Subcutaneous abdominal adipose tissue (tissue), 5 donors: ENCODE measurements around the gene GTPBP2.
"Not testable (repeated sequence)": the region's sequence is repeated elsewhere in the genome, so short reads cannot be mapped to it uniquely, and the experiment has no call there.

Experiments
- H3K27ac ChIP-seq: one replicate; pipeline ENCODE4 v1.7.0; 2013; ENCODE audit warnings: low read depth, mild to moderate bottlenecking, inconsistent platforms, low read length, moderate library complexity
- H3K27me3 ChIP-seq, 5 donors: one replicate each; pipeline ENCODE4 v1.7.0; 2013; ENCODE audit warnings: low read length in 5 of 5, inconsistent platforms in 1 of 5; ENCODE audit not compliant: control insufficient read depth in 5 of 5, insufficient read depth in 4 of 5
- H3K36me3 ChIP-seq, 5 donors: one replicate each; pipeline ENCODE4 v1.7.0; 2013; ENCODE audit warnings: low read length in 5 of 5; ENCODE audit not compliant: control insufficient read depth in 5 of 5, insufficient read depth in 5 of 5
- H3K4me1 ChIP-seq, 5 donors: one replicate each; pipeline ENCODE4 v1.7.0; 2013; ENCODE audit warnings: low read length in 5 of 5, mild to moderate bottlenecking in 3 of 5, moderate library complexity in 1 of 5; ENCODE audit not compliant: control insufficient read depth in 5 of 5, insufficient read depth in 5 of 5
- H3K4me3 ChIP-seq, 5 donors: one replicate each; pipeline ENCODE4 v1.7.0; 2013; ENCODE audit warnings: low read length in 5 of 5, low read depth in 1 of 5
- H3K9ac ChIP-seq, 5 donors: one replicate each; pipeline ENCODE4 v1.7.0; 2013; ENCODE audit warnings: low read length in 5 of 5, mild to moderate bottlenecking in 4 of 5, moderate library complexity in 3 of 5
- H3K9me3 ChIP-seq, 5 donors: one replicate each; pipeline ENCODE4 v1.7.0; 2013; ENCODE audit warnings: low read length in 5 of 5; ENCODE audit not compliant: control insufficient read depth in 5 of 5
- donor health status: healthy.
- donor health status: healthy.
- donor health status: healthy.
- donor health status: healthy.
- donor health status: healthy.

GTPBP2 gene

DNA sequence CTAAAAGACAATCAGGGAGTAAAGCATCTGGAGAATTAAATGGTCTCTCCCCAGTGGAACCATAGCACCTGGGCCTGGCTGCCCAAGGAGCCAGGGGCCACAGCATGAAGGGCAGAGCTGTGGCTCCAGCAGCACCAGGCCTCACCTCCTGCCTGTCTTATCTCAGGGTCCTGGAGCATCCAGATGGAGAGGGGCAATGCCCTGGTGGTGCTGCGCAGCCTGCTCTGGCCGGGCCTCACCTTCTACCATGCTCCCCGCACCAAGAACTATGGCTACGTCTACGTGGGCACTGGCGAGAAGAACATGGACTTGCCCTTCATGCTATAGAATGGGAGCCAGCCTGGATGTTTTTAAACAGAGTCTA is 41.5 kb upstream of the GTPBP2 start:
- H3K9me3 ChIP-seq: no peaks in the 10 kb centered on the region
- peaks cover 0 to 5% (median 0%) of the 10 kb centered on the region in 5 donors for H3K27me3 ChIP-seq
- H3K36me3 ChIP-seq: peaks cover 0 to 48% (median 37%) of the 10 kb centered on the region in 5 donors
- H3K9ac ChIP-seq: no peak overlapping the region
- H3K4me1 ChIP-seq: peaks cover 13 to 68% (median 65%) of the 10 kb centered on the region in 5 donors
- H3K4me3 ChIP-seq: no peak overlapping the region
- H3K27ac ChIP-seq: peak overlapping the region; percentile 57

DNA sequence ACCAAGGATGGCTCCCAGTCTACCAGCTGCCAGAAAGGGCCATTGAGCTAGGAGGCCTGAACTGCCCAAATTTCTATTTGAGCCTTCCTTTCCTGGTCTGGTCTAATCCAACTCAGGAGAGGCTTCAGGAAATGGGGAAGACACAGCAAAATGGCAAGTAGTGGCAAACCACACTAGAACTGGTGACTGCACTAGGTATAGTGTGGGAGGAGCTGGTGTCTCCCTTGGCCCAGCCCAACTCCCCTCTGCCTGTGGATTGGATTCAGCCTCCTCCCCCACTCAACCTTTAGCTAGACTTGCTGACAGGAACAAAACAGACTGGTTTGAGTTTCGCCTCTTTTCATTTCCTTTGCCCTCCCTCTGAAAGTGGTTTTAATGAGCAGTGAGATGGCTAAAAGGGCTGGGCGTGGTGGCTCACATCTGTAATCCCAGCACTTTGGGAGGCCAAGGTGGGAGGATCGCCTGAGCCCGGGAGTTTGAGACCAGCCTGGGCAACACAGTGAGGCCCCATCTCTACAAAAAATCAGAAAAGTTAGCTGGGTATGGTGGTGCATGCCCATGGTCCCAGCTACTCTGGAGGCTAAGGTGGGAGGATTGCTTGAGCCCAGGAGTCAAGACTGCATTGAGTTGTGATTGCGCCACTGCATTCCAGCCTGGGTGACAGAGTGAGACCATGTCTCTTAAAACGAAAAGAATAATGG is 41.0 kb upstream of the GTPBP2 start:
- peaks cover 13 to 68% (median 65%) of the 10 kb centered on the region in 5 donors for H3K4me1 ChIP-seq
- H3K9ac ChIP-seq: peak overlapping the region in 1 of 5 donors; percentile 2
- peak overlapping the region; percentile 57 for H3K27ac ChIP-seq
- no peaks in the 10 kb centered on the region for H3K9me3 ChIP-seq
- peaks cover 0 to 9% (median 5%) of the 10 kb centered on the region in 5 donors for H3K27me3 ChIP-seq
- H3K36me3 ChIP-seq: peaks cover 0 to 43% (median 32%) of the 10 kb centered on the region in 5 donors
- no peak overlapping the region for H3K4me3 ChIP-seq

DNA sequence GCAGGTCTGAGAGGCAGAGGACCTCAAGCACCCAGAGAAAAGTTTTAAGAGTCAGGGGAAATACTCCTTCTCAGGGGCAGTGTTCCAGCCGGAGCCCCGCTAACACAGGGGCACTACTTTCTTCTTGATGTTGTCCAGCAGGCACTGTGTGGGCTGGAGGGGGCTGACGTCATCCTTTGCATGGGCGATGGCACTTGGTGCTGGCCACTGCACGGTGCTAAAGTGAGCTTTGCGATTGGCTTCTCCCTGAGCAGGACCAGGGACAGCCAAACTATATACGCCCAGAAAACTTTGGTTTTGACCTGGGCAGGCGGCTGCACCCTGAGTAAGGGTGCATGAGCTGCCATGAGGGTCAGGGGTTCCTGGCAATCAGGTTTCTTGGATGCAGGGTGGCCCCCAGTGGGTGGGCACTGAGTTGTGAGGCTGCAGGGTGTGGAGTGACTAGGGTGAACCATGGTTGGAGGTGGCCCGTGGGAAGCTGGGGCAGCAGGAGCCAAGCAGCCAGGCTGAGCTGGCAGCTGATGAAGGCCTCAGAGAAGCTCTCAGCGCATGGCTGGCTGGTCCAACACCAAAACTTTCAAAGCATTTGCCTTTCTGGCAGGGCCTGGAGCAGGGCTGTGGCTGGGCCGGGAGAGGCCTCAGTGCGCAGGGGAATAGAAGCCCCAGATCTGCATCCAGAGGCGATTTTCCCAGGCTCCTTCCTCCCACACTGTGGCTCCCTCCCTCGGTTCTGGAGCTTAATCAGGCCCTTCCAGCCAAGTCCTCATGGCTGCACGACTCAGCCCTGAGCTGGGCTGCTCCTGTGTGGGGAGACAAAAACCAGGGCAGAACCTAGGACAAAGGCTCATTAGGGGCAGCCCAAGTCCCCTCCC is 40.2 kb upstream of the GTPBP2 start:
- peaks cover 0 to 13% (median 9%) of the 10 kb centered on the region in 5 donors for H3K27me3 ChIP-seq
- H3K9me3 ChIP-seq: no peaks in the 10 kb centered on the region
- peak overlapping the region; percentile 57 for H3K27ac ChIP-seq
- H3K4me1 ChIP-seq: peaks cover 13 to 68% (median 65%) of the 10 kb centered on the region in 5 donors
- H3K36me3 ChIP-seq: peaks cover 0 to 35% (median 24%) of the 10 kb centered on the region in 5 donors
- peak overlapping the region in 2 of 5 donors; percentile 2 to 26 for H3K9ac ChIP-seq
- H3K4me3 ChIP-seq: no peak overlapping the region

DNA sequence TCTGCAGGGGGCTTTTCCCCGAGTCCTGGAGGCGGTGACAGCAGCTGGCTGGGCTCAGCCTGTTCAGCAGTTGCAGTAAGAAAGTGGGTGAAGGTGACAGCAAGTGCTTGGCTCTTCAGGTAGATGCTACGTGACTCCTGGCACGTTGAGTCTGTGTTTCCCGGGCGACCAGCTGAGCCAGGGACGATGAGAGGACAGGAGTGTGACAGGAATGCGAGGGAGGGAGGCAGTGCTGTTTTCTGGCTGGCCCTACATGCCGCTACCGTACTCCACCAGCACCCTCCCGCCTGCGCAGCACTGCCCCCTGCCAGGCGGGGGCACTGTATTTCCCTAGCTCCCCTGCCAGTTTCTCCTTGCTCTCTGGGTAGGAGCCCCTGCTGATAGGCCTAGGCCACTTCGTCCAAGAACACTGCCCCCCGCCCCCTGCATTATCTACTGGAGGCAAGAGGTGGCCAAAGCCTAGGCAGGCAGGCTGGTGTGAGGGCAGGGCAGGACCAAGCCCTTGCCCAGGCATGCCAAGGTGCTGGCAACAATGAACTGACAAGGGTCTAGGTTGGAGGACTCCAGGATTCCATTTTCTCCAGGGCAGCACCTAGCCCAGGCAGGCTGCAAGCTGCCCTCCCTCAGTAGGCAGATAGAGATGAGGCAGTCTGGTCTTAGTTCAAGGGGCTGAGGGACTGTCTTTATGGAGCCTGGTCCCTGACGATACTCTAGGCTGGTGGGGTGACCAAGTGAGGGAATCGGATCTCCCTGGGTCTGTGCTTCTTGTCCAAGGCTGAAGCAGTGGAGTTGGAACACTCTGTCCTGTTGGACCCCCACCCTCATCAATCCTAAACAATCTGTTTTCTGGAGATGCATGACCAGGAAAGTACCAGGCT is 39.3 kb upstream of the GTPBP2 start:
- Histone ChIP-seq H3K9ac (peak overlapping the region in 1 of 5 donors; percentile 30), H3K4me3 (no peak overlapping the region), H3K27ac (peak overlapping the region; percentile 57), H3K4me1 (peaks cover 13 to 64% (median 61%) of the 10 kb centered on the region in 5 donors), H3K27me3 (peaks cover 0 to 13% (median 9%) of the 10 kb centered on the region in 5 donors), H3K9me3 (no peaks in the 10 kb centered on the region), H3K36me3 (peaks cover 0 to 26% (median 15%) of the 10 kb centered on the region in 5 donors)

DNA sequence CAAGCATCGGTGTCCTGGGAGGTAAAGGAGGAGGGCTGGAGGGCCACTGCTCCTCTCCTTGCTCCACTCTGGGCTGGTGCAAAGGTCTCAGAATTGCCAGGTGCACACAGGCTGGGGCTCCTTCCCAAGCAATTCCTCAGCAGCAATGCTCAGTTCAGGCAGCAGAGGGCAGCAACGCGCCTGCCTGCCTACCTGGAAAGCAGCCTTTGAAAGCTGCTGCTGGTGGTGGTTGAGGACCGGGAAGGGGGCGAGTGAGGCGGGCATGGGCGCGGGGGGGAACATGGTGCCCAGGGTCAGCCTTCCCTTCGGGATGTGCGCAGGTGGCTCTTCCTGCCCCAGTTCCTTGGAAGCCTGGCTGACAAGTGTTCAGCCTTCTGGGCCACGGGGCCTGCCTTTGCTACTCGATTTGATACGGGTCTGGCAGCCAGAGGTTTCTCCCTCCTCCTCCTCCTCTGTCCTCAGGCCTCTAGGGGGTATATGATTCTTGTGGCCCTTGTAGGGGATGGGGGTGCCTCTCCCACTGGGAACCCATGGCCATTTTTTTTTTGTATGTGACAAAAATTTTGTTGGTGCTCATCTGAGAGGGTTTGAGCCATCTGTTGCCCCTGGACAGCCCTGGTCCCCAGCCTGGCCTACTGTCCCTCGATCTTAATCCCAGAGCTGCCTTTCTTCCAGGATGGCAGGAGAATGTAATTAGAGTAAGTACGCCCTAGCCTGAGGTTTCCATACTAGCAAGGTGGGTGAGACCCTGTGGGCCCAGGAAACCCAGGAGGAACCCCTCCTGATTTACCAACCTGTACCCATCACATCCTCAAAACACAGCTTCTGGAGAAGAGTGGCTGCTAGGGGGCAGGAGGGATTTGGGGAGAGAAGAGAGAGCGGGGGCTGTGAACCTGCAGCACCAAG is 38.4 kb upstream of the GTPBP2 start:
- Histone ChIP-seq H3K36me3 (peaks cover 0 to 20% (median 15%) of the 10 kb centered on the region in 5 donors), H3K9ac (peak overlapping the region in 1 of 5 donors; percentile 30), H3K4me1 (peaks cover 13 to 55% (median 53%) of the 10 kb centered on the region in 5 donors), H3K27me3 (peaks cover 0 to 13% (median 9%) of the 10 kb centered on the region in 5 donors), H3K9me3 (no peaks in the 10 kb centered on the region), H3K4me3 (no peak overlapping the region), H3K27ac (no peak overlapping the region)

DNA sequence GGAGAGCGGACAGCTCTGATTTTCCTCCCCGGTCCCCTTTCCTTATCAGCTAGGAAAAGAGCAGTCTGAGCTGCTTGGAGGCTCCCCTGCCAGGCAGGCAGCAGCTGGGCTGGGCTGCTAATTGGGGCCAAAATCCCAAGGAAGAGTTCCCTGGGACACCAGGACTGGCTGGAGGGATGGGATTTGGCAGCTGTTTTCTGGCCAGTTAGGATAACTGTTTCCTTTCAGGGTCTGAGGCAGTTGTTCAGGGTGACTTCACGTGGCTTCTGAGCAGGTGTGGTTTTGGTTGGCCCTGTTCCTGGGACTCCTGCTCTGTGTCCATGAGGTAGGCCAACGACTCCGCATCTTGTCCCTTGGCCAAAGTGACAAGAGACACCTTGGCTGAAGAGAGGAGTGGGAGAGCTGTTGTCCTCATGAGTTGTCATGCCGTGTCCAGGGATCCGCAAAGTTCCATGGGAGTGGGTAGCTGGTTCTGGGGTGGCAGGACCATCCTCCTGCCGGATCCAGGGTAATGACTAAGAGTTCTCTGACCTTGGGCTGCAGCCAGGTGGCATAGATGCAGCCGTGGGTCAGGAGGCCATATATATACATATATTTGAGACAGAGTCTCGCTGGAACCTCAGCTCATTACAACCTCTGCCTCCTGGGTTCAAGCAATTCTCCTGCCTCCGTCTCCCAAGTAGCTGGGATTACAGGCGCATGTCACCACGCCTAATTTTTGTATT is 37.3 kb upstream of the GTPBP2 start:
- Histone ChIP-seq H3K27me3 (peaks cover 0 to 13% (median 9%) of the 10 kb centered on the region in 5 donors), H3K27ac (no peak overlapping the region), H3K9ac (no peak overlapping the region), H3K4me1 (peaks cover 13 to 44% (median 42%) of the 10 kb centered on the region in 5 donors), H3K36me3 (peaks cover 0 to 11% (median 9%) of the 10 kb centered on the region in 5 donors), H3K4me3 (no peak overlapping the region), H3K9me3 (no peaks in the 10 kb centered on the region)

DNA sequence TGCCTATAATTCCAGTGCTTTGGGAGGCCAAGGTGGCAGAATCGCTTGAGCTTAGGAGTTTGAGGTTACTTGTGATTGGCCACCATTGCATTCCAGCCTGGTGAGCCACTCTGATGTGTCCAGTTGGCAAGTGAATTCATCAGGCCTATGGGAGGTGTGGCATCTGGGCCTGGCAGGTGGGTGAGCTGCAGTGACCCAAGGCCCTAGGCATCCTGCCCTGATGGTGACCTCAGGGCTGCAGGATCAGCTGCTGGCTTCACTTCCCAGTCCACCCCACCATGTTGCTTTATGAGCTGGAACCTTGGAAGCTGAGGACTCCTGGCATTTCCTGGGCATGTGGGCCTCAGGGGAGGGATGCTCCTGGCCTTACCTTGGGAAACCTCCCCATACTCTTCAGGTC is 36.3 kb upstream of the GTPBP2 start:
- no peak overlapping the region for H3K27ac ChIP-seq
- peaks cover 13 to 34% (median 32%) of the 10 kb centered on the region in 5 donors for H3K4me1 ChIP-seq
- no peak overlapping the region for H3K4me3 ChIP-seq
- peaks cover 0 to 13% (median 9%) of the 10 kb centered on the region in 5 donors for H3K27me3 ChIP-seq
- no peak overlapping the region for H3K9ac ChIP-seq
- peaks cover 0 to 4% (median 0%) of the 10 kb centered on the region in 5 donors for H3K9me3 ChIP-seq
- H3K36me3 ChIP-seq: peaks cover 0 to 1% (median 0%) of the 10 kb centered on the region in 5 donors

DNA sequence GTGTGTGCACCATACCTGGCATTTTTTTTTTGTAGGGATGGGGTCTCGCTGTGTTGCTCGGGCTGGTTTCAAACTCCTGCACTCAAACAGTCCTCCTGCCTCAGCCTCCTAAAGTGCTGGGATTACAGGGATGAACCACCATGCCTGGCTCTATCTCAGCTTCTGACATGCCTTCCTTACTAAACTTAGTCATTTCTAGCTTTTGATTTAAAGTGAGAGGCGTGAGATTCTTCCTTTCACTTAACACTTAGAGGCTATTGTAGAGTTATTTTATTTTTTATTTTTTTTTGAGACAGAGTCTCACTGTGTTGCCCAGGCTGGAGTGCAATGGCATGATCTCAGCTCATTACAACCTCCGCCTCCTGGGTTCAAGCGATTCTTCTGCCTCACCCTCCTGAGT is 33.9 kb upstream of the GTPBP2 start:
- H3K4me1 ChIP-seq, H3K4me3 ChIP-seq, H3K36me3 ChIP-seq, H3K9ac ChIP-seq, H3K27ac ChIP-seq, H3K9me3 ChIP-seq: not testable (repeated sequence)
- H3K27me3 ChIP-seq: peaks cover 0 to 13% (median 9%) of the 10 kb centered on the region in 5 donors
